HT-29 (cell line): ENCODE data around the gene BPHL. TPM values are rescaled to one million over a fixed set of nuclear protein-coding genes. Genes with fewer than 3 reads are reported as not detected.
"Not testable (repeated sequence)": the region's sequence is repeated elsewhere in the genome, so short reads cannot be mapped to it uniquely, and the experiment has no call there.

Experiments
- DNase-seq: peaks from one replicate; pipeline ENCODE4 v3.0.0-alpha.2; 2015; ENCODE audit warnings: low spot score
- total RNA-seq: library from RNA; depleted of rRNA; stranded (reverse); fragments of >200 nt; shearing (Covaris generic); gene quantifications from 2 replicates; pipeline ENCODE4 v1.2.3, GENCODE V29; 2014

Gene BPHL
- total RNA-seq, 1 experiment from 2014 or later = 7.3 TPM

DNA sequence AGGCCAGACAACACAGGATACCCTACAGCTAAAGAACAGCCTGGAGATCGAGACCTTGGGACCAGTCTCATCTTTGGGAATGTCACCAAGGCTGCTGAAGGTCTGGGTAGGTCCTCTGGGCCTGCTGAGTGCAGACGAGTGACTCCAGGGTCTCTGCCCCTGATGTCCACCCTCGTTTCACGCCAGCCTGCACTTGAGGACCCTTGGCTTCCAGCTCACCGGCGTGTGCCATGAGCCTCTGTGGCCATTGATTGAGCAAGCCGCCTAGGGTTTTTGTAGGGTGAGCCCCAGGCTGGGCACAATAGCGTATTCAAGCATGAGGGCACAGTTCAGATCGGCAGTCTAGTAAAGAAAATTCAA is 4.3 kb downstream of the BPHL start:
- DNase-seq = no peak

DNA sequence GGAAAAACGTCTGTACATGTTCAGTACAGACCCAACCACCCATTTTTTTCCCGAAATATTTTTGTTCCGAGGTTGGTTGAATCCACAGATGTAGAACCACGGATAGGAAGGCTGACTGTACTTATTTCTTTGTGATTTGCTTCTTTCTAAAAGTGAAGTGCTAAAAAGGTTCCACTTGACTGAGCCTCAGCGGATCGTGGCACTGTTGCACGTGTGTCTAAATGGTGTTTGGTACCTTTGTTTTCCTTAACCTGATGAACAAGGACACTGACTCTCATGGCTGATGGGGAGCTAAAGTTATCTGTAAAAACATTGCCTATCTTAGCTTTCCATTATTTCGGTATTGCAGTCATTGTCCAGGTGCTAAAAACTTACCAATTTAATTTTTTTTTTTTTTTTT is 6.2 kb downstream of the BPHL start:
- DNase-seq = no peak

DNA sequence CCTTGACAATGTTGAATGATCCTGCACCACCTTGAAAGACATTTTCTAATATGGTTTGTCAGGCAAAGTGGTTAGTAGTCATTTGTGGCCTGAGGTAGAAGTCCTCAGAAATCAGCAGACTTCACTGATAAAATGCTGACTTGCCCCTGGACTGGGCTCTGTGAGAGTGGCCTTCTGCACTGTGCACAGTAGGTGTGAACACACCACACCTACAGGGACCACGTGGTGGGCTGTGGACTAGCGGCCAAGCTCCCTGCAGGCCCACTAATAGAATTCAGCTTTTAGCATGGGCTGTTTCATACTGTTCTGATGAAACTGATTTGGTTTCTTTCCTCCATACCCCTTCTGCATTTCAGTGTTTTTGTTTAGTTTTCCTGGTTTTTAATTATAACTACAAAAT is 7.3 kb downstream of the BPHL start:
- no peak for DNase-seq

DNA sequence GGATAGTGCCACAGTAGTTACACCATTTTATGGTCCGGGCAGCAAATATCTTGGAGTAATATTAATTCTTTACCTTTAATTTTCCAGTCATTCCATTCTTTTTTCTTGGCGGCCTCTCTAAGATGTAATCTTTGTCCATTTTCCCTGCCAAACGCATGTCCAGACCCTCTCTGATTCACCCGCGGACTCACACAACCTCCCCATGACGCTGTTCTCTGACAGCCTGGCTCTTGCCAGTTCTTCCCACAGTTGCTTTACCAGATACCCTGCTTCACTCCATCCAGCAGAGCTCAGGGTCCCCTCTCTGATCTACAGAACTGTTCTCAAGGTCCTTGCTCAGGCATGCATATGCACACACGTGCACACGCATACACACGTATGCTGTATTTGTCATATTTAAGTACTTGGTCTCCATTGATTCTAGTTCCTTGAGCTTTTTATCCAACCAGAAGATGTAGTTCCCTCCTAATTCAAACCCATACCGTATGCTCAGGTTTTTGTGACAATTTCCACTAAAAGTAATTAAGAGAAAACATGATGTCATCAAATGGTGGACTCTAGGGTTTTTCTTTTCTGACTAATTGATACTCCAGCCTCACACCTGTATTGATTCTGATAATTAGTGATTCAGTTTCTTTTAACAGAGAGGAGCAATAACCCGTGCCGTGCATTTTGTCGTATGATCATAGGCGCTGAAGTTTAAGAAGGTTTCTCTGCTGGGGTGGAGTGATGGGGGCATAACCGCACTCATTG is 10.0 kb downstream of the BPHL start:
- no peak for DNase-seq

DNA sequence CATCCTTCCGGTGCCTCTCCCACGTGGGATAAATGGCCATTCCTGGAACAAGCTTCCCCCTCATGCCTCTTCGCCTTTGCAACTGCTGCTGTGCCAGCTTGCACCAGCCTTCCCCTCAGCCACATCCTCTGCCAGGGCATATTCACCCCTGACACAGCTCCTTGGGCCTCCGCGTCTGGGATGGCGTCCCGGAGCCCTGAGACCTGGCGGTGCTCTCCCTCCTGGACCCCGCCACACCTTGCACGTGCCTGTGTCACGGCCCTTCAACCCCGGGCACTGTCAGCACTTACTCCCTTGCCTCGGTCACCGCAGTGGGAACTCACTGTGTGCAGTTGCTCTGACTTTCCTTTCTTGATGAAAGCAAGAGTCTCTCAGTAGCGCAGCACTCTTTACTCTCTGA is 13.2 kb downstream of the BPHL start:
- no peak for DNase-seq

DNA sequence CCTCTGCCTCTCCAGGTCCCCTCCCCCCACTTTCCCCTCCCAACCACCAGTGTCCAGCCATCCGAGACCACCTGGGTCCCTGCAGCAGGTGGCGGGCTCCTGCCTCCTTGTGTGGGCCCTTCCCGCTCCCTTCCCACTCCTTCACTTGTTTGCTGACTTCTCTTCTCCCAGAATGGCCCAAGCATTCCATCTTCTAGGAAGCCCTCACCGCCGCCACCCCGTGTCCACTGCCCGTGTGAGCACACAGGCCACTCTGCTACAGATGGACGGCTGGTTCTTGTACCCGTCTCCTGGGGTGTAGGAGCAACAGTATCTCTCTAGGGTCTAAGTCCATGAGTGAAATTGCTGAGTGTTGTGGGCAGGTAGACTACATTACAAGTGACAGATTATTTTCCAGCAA is 15.0 kb downstream of the BPHL start:
- DNase-seq = no peak

DNA sequence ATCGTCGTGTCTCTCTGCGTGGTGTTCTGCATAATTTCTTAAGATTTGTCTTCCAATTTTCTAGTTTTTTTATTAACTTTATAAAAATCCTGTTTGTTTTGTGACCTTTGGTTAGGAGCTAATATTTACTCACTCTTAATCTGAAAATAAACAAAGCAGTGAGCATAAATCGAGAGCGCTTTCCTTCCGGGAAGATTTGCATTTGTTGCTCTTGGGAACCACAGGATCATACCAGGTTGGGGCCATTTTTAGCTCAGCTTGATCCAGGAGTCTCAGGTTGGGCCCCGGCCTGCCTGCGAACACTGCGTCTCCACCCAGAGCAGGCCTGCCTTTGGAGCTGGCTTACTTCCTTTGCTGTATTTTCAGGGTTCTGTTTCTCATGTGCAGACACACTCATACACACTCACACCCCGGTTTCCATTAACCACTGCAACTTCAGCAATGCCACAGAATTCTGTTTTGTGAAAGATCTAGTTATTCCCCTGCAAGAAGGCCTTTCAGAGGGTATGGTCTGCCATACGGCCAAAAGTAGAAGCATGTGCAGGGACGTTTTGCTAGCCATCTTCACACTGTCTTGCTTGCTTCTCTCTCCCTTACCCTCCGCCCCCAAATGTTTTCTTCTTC is 17.3 kb downstream of the BPHL start:
- peak; percentile 33 for DNase-seq

DNA sequence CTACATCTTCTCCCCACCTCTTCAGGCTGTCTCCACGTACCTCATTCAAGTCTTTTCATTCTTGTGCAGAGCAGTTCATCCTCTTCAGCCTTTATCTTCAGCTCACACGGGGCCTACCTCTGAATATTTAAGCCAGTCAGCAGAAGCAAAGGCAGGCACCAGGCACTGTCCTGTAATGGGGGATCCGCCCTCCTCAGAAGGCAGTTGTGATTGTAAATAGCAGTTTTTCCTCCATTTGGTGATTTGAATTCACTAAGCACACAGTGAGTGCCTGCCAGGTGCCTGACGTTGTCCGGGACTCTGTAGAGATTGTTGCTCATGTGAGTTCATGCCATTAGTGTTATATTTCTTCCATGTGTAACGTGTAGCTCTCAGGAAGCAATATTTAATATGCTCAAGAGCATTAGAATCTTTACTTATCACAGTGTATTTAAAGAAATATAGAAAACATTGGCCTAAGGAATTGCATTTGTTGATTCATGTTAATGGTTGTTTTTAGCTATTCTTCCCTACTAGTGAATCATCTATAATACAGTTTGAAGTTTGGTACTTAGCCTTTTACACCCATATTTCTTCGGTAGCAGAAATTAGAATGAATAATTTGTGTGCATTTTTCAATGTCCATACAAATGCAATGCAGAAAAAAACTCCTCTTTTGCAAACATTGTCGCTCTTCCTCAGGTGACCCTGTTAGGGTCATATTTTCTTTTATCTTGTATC is 17.9 kb downstream of the BPHL start:
- DNase-seq = no peak

DNA sequence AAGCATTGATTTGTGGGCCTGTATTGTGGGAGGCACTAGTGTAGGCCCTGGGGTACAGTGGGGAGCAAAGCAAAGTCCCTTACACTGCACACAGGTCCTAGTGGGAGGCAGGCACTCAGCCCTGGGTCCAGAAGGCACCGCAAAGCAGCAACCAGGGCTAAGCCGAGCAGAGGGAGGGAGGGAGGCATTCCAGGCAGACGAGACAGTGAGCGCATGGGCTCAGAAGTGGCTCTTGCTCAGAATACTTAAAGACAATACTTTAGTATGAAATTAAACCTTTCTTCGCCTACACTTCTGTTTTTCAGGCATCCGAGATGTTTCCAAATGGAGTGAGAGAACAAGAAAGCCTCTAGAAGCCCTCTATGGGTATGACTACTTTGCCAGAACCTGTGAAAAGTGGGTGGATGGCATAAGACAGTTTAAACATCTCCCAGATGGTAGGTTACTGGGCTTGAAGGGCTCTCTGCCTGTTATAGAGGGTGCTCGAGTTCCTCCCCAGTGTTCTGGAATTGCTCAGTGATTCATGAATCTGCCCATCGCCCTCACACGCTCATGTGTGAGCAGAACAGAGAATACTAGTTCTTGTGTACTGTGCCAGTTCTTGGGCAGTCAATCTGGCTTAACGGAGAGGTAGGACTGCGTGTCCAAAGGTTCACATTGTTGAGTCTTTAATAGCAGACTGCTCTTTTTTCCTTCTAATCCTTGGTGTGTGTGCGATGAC is 18.7 kb downstream of the BPHL start:
- no peak for DNase-seq

DNA sequence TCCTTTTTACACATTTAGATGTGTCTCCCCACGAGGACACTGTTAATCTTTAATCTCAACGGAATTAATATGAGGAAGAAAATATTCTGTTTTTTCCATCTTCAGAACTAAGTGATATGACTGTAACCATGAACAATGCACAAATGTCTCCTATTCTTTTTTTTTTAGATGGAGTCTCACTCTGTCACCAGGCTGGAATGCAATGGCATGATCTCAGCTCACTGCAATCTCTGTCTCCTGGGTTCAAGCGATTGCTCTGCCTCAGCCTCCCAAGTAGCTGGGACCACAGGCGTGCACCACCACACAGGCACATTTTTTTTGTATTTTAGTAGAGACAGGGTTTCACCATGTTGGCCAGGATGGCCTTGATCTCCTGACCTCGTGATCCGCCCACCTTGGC is 19.4 kb downstream of the BPHL start:
- DNase-seq = not testable (repeated sequence)

DNA sequence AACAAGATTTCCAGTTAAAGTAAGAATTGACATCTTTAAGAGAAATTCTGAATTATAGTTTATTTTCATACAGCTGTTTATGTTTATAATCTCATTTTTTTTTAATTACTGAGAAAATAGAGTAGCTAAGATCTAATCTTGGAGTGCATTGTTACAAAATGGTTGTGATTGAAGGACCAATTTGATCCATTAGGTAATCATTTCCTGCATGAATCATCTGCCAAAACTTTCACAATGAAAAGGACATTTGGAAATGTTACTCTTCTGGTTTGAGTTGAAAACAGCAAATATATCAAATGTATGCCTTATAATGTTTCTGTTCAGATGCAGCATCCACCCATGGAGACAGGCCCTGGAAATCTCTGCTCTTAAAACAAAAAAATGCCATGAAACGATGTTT is 19.8 kb downstream of the BPHL start:
- DNase-seq = no peak

DNA sequence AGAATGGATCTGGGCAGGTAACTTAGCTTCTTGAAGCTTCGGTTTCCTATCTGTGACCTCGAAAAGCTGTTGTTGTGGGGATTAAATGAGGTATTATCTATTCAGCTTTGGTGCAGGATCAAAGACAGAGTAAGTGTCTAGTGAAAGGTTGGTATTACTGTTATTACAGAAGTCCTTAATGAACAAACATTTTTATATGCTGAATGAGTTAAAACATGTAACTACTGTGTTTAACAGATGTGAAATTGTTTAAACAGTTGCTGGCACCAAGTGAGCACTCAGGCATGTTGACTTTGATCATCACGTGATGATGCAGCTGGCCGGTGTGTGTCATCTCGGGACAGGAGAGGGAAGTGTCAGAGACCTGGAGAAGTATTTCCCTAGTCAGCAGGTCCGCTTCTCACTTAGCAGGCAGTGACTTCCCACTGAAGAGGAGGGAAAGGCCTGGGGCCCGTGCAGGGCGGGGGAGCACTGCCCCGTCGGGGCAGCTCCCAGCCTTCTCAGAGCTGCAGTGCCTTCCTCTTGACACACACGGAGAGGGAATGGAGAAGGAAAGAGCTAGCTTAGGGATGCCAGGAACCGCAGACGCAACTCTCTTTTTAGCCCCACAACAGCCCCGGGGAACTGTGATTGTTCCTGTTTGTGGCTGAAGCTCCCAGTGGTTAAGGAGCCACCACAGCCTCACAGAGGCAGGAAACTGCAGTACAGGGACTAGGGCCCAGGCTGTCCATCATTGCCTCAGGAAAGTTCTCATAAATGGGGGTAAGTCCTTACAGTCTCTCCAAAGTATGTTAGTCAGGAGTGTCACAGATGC is 20.8 kb downstream of the BPHL start:
- DNase-seq = peak; percentile 73

DNA sequence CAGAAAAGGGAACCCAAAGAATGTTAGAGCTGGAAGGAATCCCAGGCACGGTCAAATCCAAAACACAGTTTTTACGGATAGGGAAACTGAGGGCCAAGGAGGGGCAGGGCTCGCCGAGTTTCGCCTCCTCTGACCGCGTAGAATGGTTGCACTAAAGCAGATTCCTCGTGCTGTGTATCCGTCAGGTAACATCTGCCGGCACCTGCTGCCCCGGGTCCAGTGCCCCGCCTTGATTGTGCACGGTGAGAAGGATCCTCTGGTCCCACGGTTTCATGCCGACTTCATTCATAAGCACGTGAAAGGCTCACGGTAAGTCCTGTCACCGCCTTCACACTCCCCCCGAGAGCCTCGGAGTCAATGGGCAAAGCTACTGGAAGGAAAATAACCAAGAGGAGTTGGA is 21.7 kb downstream of the BPHL start:
- DNase-seq = no peak

DNA sequence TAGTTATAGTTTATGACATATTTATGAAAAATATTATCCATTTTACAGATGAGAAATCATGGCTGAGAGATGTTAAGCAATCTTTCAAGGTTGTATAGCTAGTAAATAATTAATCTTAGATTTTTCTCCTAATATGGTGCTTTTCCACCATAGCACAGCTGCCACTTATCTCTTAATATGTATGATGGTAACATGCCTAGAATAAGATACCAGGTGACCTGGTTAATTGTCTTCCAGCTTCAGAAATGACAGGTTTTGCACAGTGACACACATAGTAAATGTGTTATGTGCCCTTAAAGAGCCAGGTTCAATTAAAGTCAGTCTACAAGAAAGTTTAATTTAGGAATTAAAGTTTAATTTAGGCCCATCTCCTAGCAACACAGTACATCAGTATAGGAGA is 24.0 kb downstream of the BPHL start:
- DNase-seq = no peak

DNA sequence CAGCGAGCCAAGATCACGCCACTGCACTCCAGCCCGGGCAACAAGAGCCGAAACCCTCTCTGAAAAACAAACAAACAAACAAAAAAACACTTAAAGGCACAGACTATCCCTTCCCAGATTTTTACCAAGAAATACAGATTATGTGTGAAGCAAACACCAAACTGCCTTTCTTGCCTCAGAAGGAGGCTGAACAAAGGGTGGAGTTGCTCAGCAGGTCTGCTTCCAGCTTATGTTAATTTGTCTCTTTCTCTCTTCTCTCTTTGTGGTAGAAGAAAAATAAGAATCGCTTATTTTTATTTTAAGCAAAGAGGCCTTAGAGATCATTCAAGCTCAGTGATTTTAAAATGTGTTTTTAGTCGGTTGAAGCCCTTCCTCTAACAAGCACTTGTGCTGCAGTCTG is 24.6 kb downstream of the BPHL start:
- no peak for DNase-seq

DNA sequence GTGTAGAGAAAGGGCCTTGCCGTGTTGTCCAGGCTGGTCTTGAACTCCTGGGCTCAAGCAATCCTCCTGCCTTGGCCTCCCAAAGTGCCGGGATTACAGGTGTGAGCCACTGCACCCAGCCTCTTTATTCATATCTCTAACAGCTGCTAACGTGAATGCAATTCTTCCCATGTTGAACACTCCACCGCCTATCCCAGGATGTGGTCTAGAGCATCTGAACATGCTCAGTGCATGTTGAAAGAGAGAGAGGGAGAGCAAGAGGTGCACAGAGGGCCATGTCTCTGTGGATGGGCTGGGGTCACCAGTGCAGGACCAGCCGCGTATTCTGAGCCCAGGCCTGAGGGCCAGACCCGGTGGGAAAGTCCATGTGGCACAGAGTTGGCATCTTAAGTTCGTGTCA is 26.1 kb downstream of the BPHL start:
- no peak for DNase-seq

DNA sequence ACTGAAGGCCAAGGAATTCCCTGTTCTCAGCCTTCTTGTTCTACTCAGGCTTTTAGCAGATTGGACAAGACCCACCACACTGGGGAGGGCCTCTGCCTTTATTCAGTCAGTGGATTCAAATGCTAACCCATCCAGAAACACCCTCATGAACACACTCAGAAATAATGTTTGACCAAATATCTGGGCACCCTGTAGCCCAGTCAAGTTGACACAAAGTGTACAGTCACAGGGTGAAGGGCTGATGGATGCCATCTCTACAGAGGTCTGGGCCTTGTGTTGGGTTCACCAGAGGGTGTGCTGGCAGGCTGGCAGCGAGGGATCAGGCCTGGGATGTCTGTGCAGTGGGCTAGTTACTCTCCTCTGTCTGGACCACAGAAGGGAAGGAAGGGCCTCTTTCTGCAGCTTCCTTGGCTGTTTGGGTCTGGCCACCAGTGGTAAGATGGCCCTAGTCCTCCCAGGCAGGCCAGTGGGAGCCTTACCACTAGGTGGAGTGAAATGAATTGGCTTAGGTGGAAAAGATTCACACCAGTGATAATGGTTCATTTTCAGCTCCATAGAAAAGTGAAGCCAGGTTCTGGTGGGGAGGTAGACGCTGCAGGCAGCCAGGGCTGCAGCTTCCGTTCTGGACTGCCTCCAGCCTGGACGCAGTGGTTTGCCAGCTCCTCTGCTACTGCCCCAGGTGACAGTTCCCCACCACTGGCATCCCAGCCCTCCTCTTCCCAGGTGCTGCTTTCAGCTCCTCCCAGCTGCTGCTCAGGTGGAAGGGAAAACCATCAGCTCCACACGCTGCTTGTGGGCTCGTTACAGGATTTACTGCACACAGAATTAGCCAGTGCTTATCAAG is 29.6 kb downstream of the BPHL start:
- DNase-seq = no peak

DNA sequence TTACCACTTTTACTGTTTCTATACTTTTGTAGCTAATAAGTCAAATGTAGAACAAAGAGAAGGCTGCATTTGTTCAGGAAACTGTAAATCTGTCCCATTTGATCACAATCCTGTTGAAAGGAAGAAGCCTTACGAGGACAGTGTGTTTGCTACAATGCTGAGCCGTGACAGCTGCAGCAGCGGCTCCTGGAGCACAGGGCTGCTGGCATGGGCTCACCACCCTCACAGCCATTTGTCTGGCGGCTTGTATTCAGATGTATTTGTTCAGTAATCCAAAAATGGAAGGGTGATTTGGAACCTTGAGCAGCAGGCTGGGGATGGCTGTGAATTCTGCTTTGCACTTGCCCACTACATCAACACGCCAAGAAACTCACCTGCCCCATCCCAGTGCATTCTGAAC is 33.2 kb downstream of the BPHL start:
- DNase-seq = no peak

DNA sequence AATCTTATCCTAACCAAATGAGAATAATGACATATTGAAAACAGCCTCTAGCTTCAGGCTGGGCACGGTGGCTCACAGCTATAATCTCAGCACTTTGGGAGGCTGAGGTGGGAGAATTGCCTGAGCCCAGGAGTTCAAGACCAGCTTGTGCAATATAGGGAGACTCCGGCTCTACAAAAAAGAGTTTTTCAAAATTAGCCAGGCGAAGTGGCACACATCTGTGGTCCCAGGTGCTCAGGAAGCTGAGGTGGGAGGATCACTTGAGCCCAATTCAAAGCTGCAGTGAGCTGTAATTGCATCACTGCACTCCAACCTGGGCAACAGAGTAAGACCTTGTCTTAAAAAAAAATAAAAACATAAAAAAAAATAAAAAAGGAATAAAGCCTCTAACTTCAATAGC is 34.2 kb downstream of the BPHL start:
- no peak for DNase-seq

DNA sequence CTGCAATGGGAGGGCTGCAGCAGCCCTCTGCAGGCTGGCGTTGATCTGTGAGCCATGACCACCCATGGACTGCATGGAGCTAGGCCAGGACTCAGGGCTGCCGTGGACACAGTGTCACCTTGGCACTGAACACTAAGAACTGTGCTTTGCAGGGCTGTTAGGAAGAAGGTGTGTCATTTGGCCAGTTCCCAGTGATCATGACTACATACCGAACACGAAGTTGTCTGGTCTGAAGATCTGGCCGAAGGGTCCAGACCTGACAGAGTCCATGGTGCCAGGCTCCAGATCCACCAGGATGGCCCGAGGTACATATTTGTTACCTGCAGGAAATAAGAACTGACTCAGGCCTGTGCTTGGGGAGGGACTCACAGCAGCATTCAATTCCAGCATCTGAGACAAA is 36.9 kb downstream of the BPHL start:
- not testable (repeated sequence) for DNase-seq
